Naive thymus-derived CD8-positive, alpha-beta T cell (primary cell): ENCODE results near the gene SH2D2A. TPM values are rescaled to one million over a fixed set of nuclear protein-coding genes. Genes with fewer than 3 reads are reported as not detected.
A peak's percentile ranks its signal among the peaks of the same experiment; 100 is the strongest.

Experiments used
- ATAC-seq, 2 donors: fragments of 150-1000 bp; cut with Tn5 transposase in 1 of 2; sonication (Bioruptor Pico), chemical (Tn5 transposase) in 1 of 2; 1 replicate in 1 of 2; 2 replicates in 1 of 2; pipeline ENCODE4 v1.10.0; 2021; ENCODE audit warnings: mild to moderate bottlenecking in 2 of 2, moderate library complexity in 2 of 2
- POLR2A ChIA-PET: fragments of 350-600 bp; sonication (Branson Sonifier 250); formaldehyde crosslinking; loops from one replicate; lab custom pipeline; 2021; ENCODE audit warnings: antibody characterized with exemption; lab: Charles Lee
- DNase-seq, 10 donors: peaks; one replicate each; pipeline versions ENCODE4 v3.0.0 to v3.0.0-alpha.2; 2020 to 2022
- H3K27ac Mint-ChIP-seq, 10 donors: one replicate each; pipeline ENCODE4 v1.8.0; 2020 to 2022; ENCODE audit warnings: mild to moderate bottlenecking in 10 of 10, mixed read lengths in 10 of 10, moderate library complexity in 4 of 10, inconsistent platforms in 1 of 10
- H3K27me3 Mint-ChIP-seq, 5 donors: one replicate each; pipeline ENCODE4 v1.8.0; 2021 to 2022; ENCODE audit warnings: mixed read lengths in 5 of 5
- H3K36me3 Mint-ChIP-seq, 3 donors: one replicate each; pipeline ENCODE4 v1.8.0; 2020 to 2022; ENCODE audit warnings: mixed read lengths in 3 of 3, mild to moderate bottlenecking in 2 of 3, inconsistent platforms in 1 of 3
- H3K4me1 Mint-ChIP-seq, 4 donors: one replicate each; pipeline ENCODE4 v1.8.0; 2021 to 2022; ENCODE audit warnings: mixed read lengths in 4 of 4
- H3K4me3 Mint-ChIP-seq, 10 donors: one replicate each; pipeline ENCODE4 v1.8.0; 2020 to 2022; ENCODE audit warnings: mild to moderate bottlenecking in 10 of 10, mixed read lengths in 10 of 10, moderate library complexity in 6 of 10, inconsistent platforms in 1 of 10
- H3K9me3 Mint-ChIP-seq, 9 donors: one replicate each; pipeline ENCODE4 v1.8.0; 2020 to 2022; ENCODE audit warnings: mixed read lengths in 9 of 9, mild to moderate bottlenecking in 3 of 9, inconsistent platforms in 1 of 9, moderate library complexity in 1 of 9
- polyA plus RNA-seq, 3 donors: library from polyadenylated mRNA; unstranded; fragments of 300-500 nt; fragmentation: Illumina TruSeq; gene quantifications; one replicate each; pipeline ENCODE4 v1.2.3, GENCODE V29; 2021
- total RNA-seq, 8 experiments: library from RNA in 2 of 8; stranded (reverse) in 2 of 8; gene quantifications; one replicate each; pipeline ENCODE4 v1.2.3 and lab custom pipeline; 2021 to 2026

SH2D2A gene
- total and polyA plus RNA-seq, 5 experiments from 2014 or later, result 23.6 to 31.5 (median 24.7) TPM

GRCh38 chr1:156846643-156847042, 30.0 kb upstream of the SH2D2A start:
- no peak for ATAC-seq
- POLR2A ChIA-PET, result interaction anchor here (1.8 kb wide), 1 partner anchor 9 kb away, joined by 4 read pairs; no protein-coding TSS in a partner anchor

GRCh38 chr1:156845953-156846545, 29.4 kb upstream of the SH2D2A start:
- Mint-ChIP-seq H3K4me3 (peak overlapping the region in 5 of 10 donors; percentile 46 to 80 (median 71)), H3K36me3 (no peaks in the 10 kb centered on the region), H3K27ac (peak overlapping the region in 3 of 10 donors; percentile 8 to 71 (median 15)), H3K27me3 (peaks cover 12 to 48% (median 36%) of the 10 kb centered on the region in 5 donors), H3K9me3 (no peaks in the 10 kb centered on the region), H3K4me1 (peaks cover 13 to 37% (median 35%) of the 10 kb centered on the region in 4 donors)
- no peak for ATAC-seq
- POLR2A ChIA-PET, result interaction anchor here (1.8 kb wide), 1 partner anchor 9 kb away, joined by 4 read pairs; no protein-coding TSS in a partner anchor
- DNase-seq, result no peak

More at GRCh38 chr1:156846643-156847042, 30.0 kb upstream of the SH2D2A start:
- Mint-ChIP-seq H3K36me3 (no peaks in the 10 kb centered on the region), H3K4me3 (peak overlapping the region in 3 of 10 donors; percentile 16 to 45 (median 40)), H3K27ac (peak overlapping the region in 1 of 10 donors; percentile 15), H3K9me3 (no peaks in the 10 kb centered on the region), H3K4me1 (peaks cover 13 to 37% (median 35%) of the 10 kb centered on the region in 4 donors), H3K27me3 (peaks cover 12 to 43% (median 30%) of the 10 kb centered on the region in 5 donors)
- no peak for DNase-seq

- POLR2A ChIA-PET, result no interaction called here
- peaks cover 13 to 37% (median 35%) of the 10 kb centered on the region in 4 donors for H3K4me1 Mint-ChIP-seq
- H3K27ac Mint-ChIP-seq, result peak overlapping the region in 3 of 10 donors; percentile 31 to 87 (median 65)
Measured at GRCh38 chr1:156845055-156845952, 28.7 kb upstream of the SH2D2A start.

GRCh38 chr1:156844638-156845037, 28.0 kb upstream of the SH2D2A start:
- peaks cover 13 to 37% (median 35%) of the 10 kb centered on the region in 4 donors for H3K4me1 Mint-ChIP-seq
- no peaks in the 10 kb centered on the region for H3K9me3 Mint-ChIP-seq
- H3K4me3 Mint-ChIP-seq, result peak overlapping the region; percentile 28 to 83 (median 76)
- DNase-seq, result no peak
- H3K27ac Mint-ChIP-seq, result peak overlapping the region in 1 of 10 donors; percentile 48
- no peaks in the 10 kb centered on the region for H3K36me3 Mint-ChIP-seq
- POLR2A ChIA-PET, result no interaction called here
- ATAC-seq, result no peak
- H3K27me3 Mint-ChIP-seq, result peaks cover 16 to 60% (median 40%) of the 10 kb centered on the region in 5 donors

More at GRCh38 chr1:156845055-156845952, 28.7 kb upstream of the SH2D2A start:
- no peaks in the 10 kb centered on the region for H3K9me3 Mint-ChIP-seq
- no peaks in the 10 kb centered on the region for H3K36me3 Mint-ChIP-seq
- DNase-seq, result peak in 9 of 10 donors; percentile 25 to 76 (median 50)
- peak overlapping the region; percentile 64 to 83 (median 76) for H3K4me3 Mint-ChIP-seq
- peaks cover 14 to 55% (median 40%) of the 10 kb centered on the region in 5 donors for H3K27me3 Mint-ChIP-seq
- peak; percentile 55 to 72 for ATAC-seq

- H3K4me3 Mint-ChIP-seq, result peak overlapping the region; percentile 26 to 83 (median 64)
- H3K4me1 Mint-ChIP-seq, result peaks cover 12 to 35% (median 34%) of the 10 kb centered on the region in 4 donors
- POLR2A ChIA-PET, result no interaction called here
- DNase-seq (peak in 1 of 10 donors; percentile 57), ATAC-seq (no peak)
- no peaks in the 10 kb centered on the region for H3K9me3 Mint-ChIP-seq
- no peaks in the 10 kb centered on the region for H3K36me3 Mint-ChIP-seq
- peak overlapping the region in 5 of 10 donors; percentile 2 to 85 (median 57) for H3K27ac Mint-ChIP-seq
- peaks cover 17 to 63% (median 40%) of the 10 kb centered on the region in 5 donors for H3K27me3 Mint-ChIP-seq
Measured at GRCh38 chr1:156844102-156844501, 27.5 kb upstream of the SH2D2A start.

GRCh38 chr1:156842618-156843300, 26.1 kb upstream of the SH2D2A start:
- H3K27me3 Mint-ChIP-seq, result peaks cover 23 to 71% (median 40%) of the 10 kb centered on the region in 5 donors

GRCh38 chr1:156841295-156841855, 24.7 kb upstream of the SH2D2A start:
- POLR2A ChIA-PET, result no interaction called here
- no peaks in the 10 kb centered on the region for H3K9me3 Mint-ChIP-seq
- H3K27me3 Mint-ChIP-seq, result peaks cover 23 to 72% (median 40%) of the 10 kb centered on the region in 5 donors
- DNase-seq (peak in 1 of 10 donors; percentile 15), ATAC-seq (no peak)
- no peaks in the 10 kb centered on the region for H3K36me3 Mint-ChIP-seq
- H3K4me1 Mint-ChIP-seq, result peaks cover 6 to 25% (median 21%) of the 10 kb centered on the region in 4 donors
- H3K27ac Mint-ChIP-seq, result no peak overlapping the region
- H3K4me3 Mint-ChIP-seq, result no peak overlapping the region

More at GRCh38 chr1:156842618-156843300, 26.1 kb upstream of the SH2D2A start:
- Mint-ChIP-seq H3K4me1 (peaks cover 6 to 27% (median 24%) of the 10 kb centered on the region in 4 donors), H3K4me3 (no peak overlapping the region), H3K27ac (peak overlapping the region in 1 of 10 donors; percentile 62), H3K9me3 (no peaks in the 10 kb centered on the region), H3K36me3 (no peaks in the 10 kb centered on the region)
- DNase-seq (peak in 1 of 10 donors; percentile 35), ATAC-seq (no peak)
- POLR2A ChIA-PET, result interaction anchor here (0.6 kb wide), 1 partner anchor 15 kb away, joined by 3 read pairs; no protein-coding TSS in a partner anchor

- no peak overlapping the region for H3K27ac Mint-ChIP-seq
- POLR2A ChIA-PET, result no interaction called here
- peak in 1 of 10 donors; percentile 19 for DNase-seq
- no peaks in the 10 kb centered on the region for H3K36me3 Mint-ChIP-seq
- H3K9me3 Mint-ChIP-seq, result no peaks in the 10 kb centered on the region
- peaks cover 6 to 25% (median 22%) of the 10 kb centered on the region in 4 donors for H3K4me1 Mint-ChIP-seq
- ATAC-seq, result no peak
- no peak overlapping the region for H3K4me3 Mint-ChIP-seq
- peaks cover 23 to 70% (median 45%) of the 10 kb centered on the region in 5 donors for H3K27me3 Mint-ChIP-seq
Measured at GRCh38 chr1:156840898-156841279, 24.2 kb upstream of the SH2D2A start.

GRCh38 chr1:156840186-156840897, 23.7 kb upstream of the SH2D2A start:
- DNase-seq (peak in 1 of 10 donors; percentile 45), ATAC-seq (no peak)
- no peaks in the 10 kb centered on the region for H3K36me3 Mint-ChIP-seq
- H3K27me3 Mint-ChIP-seq, result peaks cover 23 to 66% (median 47%) of the 10 kb centered on the region in 5 donors
- no peaks in the 10 kb centered on the region for H3K9me3 Mint-ChIP-seq
- H3K4me3 Mint-ChIP-seq, result no peak overlapping the region
- peaks cover 6 to 24% (median 19%) of the 10 kb centered on the region in 4 donors for H3K4me1 Mint-ChIP-seq
- no peak overlapping the region for H3K27ac Mint-ChIP-seq
- POLR2A ChIA-PET, result no interaction called here

GRCh38 chr1:156839426-156840109, 22.9 kb upstream of the SH2D2A start:
- H3K27ac Mint-ChIP-seq, result no peak overlapping the region
- no peaks in the 10 kb centered on the region for H3K36me3 Mint-ChIP-seq
- ATAC-seq (no peak), DNase-seq (peak in 1 of 10 donors; percentile 34)
- no peak overlapping the region for H3K4me3 Mint-ChIP-seq
- H3K4me1 Mint-ChIP-seq, result peaks cover 6 to 18% (median 14%) of the 10 kb centered on the region in 4 donors
- no peaks in the 10 kb centered on the region for H3K9me3 Mint-ChIP-seq
- H3K27me3 Mint-ChIP-seq, result peaks cover 23 to 63% (median 47%) of the 10 kb centered on the region in 5 donors
- POLR2A ChIA-PET, result interaction anchor here (1.7 kb wide), 1 partner anchor 20 kb away, joined by 13 read pairs; the partner anchor contains the start of gene NTRK1
